GM12875 (cell line): ENCODE results near the gene TCL1A.

Source experiments
- H3K4me3 ChIP-seq: one replicate; pipeline ENCODE4 v1.5.1; 2011; ENCODE audit warnings: low read depth, low read length, control low read depth
- TF ChIP-seq, protein P1 (sequence below): IDR thresholded peaks from 2 replicates; pipeline ENCODE4 v1.5.1; 2011; ENCODE audit warnings: low read depth, mild to moderate bottlenecking, control low read depth, inconsistent platforms, low read length, moderate library complexity, borderline replicate concordance; ENCODE audit not compliant: insufficient read depth

The TCL1A gene

DNA sequence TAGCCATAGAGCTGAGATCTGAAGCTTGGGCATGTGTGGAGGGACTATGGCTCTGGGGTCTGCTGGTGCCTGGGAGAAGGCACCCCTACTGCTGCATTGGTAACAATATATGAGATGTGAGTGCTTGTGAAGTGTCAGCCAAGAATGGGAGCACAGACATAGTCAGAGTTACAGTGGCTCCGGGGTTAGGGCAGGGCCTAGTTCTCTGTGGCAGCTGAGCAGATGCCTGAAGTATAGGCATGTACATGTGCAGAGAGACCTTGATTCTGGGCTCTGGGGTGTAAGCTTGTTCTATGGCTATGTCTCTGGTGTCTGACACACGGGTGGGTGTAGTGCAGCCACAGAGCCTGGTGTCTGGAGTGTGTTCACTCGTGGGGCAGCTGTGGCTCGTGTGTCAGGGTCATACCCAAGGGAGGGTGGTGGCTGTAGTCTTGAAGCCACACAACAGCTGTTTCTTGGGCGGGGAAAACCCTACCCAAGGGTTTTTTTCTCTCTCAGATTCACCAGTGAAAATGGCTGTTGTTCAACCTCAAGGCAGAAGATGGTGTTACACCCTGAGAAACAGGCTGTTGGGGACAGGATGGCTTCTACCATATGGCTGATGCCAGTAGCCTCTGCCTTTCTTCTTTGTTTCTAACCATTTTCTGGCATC, 11.9 kb upstream of the TCL1A start:
- H3K4me3 ChIP-seq, result no peak overlapping the region
- TF ChIP-seq, protein P1, sequence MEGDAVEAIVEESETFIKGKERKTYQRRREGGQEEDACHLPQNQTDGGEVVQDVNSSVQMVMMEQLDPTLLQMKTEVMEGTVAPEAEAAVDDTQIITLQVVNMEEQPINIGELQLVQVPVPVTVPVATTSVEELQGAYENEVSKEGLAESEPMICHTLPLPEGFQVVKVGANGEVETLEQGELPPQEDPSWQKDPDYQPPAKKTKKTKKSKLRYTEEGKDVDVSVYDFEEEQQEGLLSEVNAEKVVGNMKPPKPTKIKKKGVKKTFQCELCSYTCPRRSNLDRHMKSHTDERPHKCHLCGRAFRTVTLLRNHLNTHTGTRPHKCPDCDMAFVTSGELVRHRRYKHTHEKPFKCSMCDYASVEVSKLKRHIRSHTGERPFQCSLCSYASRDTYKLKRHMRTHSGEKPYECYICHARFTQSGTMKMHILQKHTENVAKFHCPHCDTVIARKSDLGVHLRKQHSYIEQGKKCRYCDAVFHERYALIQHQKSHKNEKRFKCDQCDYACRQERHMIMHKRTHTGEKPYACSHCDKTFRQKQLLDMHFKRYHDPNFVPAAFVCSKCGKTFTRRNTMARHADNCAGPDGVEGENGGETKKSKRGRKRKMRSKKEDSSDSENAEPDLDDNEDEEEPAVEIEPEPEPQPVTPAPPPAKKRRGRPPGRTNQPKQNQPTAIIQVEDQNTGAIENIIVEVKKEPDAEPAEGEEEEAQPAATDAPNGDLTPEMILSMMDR, result no peak

DNA sequence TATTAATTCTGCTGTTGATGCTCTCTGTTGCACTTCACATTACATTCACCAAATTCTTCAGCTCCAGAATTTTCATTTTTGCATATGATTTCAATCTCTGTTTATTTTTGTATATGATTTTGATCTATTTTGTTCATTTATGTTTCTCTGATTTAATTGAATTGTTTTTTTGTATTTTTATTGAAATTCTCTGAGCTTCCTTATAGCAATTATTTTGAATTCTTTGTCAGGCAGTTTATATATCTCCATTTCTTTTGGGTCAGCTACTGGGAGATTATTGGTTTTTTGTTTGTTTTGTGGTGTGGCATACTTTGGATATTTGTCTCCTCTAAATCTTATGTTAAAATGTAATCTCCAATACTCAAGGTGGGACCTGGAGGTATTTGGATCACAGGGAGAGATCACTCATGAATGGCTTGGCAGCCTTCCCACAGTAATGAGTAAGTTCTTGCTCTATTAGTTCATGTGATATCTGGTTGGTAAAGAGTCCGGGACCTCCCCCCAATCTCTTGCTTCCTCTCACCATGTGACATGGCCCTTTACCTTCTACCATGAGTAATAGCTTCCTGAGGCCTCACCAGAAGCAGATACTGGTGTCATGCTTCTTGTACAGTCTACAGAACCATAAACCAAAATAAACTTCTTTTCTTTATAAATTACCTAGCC, 8.7 kb upstream of the TCL1A start:
- TF ChIP-seq, protein P1, result no peak
- no peak overlapping the region for H3K4me3 ChIP-seq

DNA sequence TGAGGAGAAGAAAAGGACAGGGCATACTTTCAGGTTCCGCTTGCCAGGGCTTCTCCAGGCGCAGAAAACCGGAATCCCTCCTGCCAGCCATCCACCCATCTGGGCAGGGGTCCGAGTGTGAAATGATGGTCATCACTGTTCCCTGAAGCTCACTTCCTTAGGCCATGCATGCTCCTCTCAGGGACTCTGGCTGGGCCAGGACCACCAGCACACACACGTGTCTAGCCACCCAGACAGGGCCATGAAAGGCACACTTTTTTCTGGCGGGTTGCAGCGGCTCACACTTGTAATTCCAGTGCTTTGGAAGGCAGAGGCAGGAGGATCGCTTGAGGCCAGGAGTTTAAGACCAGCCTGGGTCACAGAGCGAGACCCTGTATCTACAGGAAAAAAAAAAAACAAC, 1.5 kb downstream of the TCL1A start:
- TF ChIP-seq, protein P1, result no peak
- peak overlapping the region; percentile 90 for H3K4me3 ChIP-seq

DNA sequence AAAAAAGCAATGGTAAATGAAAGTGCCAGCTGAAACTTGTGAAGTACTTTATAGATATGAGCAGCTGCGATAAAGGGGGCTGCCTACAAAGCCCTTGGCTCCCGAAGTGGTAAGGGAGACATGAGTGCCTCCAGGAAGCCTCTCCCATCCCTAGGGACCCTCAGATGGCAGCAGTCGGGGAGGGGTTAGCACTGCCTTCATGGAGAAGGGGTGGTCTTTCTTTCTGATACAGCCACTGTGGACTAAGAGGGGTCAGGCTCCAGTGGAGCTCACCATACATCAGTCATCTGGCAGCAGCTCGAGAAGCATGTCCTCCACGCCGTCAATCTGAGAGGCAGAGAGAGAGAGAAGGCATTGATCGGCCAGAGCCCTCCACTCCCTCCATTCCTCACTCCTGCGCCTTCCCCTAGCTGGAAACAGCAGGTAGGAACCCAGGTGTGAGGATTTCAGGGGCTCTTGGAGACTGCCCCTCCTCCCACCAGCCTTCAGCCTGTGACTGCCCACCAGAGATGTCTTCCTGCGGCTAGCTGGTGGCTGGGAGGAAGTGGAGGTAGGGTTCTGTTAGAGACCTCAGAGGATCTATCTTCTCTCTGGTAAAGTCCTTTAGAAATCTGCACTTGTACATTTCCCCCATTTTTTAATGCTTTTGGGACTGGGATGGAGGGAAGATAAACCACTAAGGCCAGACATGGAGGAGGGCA, 2.3 kb downstream of the TCL1A start:
- peak overlapping the region; percentile 90 for H3K4me3 ChIP-seq
- TF ChIP-seq, protein P1, result no peak

- no peak overlapping the region for H3K4me3 ChIP-seq
- TF ChIP-seq, protein P1, result no peak
Measured at GRCh38 chr14:95710106-95710505, 3.8 kb downstream of the TCL1A start.

DNA sequence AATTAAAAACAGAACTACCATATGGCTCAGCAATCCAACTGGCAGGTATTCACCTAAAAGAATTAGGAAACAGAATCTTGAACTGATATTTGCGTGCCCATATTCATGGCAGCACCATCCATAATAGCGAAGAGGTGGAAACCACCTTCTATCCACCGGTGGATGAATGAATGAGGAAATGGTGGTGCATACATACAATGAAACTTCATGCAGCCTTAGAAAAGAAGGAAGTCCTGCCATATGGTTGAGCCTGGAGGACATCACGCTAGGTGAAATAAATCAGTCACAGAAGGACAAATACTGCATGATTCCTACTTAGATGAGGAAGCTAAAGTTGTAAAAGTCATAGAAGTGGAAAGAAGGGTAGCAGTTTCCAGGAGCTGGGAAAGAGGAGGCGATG, 6.6 kb downstream of the TCL1A start:
- no peak overlapping the region for H3K4me3 ChIP-seq

More for the DNA sequence above, 6.6 kb downstream of the TCL1A start:
- TF ChIP-seq, protein P1, result no peak
